ENCODE results near the gene CLMN.

CLMN gene

DNA sequence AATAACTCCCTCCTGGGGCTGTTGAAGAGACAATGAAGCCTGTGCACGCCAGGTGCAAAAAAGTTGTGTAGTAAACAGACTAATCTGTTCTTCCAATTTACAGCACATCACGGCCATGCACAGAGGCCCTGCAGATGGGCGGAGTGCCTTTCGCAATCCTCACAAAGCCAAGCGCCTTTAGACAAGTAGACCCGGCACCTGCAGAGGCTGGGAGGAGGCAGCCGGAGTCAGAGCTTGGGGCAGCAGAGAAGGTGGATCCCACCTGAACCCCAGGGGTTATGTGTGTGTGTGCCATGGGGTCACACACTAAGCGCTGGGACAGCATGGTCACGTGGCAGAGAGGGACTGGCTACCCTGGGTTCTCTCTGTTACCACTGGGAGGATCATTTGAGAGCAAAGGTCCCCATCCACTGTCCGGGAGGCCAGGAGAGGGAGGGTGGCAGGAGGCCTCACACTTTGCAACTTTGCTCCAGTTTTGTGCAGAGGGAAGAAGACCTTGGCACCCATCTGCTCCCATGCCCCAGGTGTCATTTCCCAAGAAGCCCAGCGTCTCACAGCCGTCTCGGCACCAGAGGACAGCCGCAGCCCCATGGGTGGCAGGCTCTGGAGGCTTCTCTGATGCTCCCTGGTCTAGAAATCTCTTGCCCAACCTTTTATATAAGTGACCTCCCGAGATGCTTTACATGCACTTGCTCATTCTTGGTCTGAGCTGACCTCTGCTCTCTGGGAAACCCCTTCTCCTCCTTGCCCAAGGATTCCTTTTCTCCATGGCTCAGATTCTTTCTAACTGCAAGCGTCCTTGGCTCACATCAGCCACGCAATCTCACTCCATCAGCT lies 82.4 kb downstream of the CLMN start:
- DNase-seq: no peak

DNA sequence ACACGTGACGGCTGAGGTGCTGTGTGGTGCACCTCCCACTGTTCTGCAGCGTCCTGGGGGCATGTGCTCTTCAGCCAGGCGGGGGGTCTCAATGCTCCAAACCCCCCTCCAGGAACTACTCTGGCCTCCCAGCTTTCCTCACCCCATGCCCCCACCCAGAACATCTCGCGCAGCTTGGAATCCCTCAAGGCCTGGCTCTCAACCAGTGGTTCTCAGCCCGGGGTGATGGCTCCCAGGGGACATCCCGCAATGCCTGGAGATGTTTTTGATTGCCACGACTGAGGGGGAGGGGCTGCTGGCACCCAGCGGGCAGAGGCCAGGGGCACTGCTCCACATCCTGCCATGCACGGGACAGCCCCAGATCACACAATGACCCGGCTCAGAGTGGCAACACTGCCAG lies 83.5 kb downstream of the CLMN start:
- DNase-seq: no peak

DNA sequence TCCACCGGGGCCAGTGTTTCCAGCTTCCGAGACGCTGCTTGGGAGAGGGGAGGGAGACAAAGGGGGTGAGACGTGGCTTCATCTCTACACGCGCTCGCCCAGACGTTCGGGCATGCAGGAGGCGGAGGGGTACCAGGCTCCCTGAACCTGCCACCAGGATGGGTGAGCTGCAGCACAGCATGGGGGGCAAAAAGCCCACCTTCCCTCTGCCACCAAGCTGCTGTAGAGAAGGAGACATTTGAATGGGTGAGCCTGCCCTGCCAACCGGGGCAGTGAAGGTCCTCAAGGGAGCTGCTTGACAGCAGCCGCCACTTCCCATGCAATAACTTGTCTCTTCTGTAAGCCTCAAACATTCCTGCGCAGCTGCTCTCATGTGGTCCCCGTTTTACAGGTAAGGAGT lies 83.9 kb downstream of the CLMN start:
- DNase-seq: no peak

DNA sequence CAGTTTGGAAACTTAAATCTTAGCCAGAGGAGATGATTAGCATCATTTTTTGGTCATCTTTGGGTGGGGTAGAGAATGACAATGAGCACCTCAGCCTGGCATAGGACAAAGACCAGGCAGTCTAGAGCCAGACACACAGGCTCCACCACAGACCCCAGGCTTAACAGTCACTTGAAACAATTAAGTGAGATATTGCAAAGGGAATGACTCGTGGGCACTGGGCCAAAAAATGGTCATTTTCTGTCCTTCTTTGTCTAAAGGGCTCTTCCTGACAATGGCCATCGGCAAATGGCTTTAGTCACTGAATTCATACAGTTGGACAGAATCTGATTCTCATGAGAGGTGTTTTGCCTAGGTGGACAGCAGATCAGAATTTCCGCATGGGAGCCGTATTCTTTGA lies 84.4 kb downstream of the CLMN start:
- no peak for DNase-seq

DNA sequence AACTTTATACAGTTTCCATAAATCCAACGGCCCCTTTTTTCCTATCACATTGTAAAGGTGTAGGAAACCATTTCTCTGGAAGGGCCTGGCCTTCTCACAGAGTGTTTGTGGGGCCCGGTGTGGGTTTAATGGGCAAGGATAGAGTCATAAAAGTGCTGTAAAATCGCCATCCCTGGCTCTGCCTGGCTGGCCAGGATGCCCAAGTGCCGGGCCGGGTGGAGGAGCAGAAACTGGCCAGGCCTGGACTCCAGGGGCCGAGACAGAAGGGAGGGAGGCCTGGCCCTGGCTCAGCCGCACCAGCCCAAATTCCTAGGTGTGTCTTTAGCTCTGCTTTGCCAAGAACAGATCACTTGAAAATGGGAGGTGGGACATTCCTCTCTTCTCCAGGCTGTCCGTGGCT lies 85.3 kb downstream of the CLMN start:
- no peak for DNase-seq

DNA sequence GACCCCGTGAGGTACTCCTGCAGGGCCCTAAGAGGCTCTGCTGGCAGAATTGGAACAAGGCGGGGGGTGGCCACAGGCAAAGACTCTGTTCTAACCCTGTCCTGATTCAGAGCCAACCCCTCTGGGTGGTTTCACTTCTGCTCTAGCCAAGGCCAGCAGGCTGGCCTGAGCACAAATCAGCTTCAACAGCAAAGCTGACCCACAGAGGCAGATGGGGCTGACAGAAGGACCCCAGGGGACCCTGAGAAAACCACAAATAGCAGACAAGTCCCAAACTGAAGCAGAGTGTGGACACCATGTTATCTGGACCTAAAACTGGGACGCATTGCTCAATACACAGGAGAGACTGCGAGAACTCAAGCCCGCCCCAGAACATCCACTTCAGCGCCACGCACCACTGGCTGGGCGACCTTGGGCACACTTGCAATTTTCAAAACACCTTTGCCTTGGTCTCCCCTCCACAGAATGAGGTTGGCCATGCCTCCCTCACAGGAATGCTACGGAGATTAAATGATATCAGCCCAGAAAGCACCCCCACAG lies 85.9 kb downstream of the CLMN start:
- DNase-seq: no peak

DNA sequence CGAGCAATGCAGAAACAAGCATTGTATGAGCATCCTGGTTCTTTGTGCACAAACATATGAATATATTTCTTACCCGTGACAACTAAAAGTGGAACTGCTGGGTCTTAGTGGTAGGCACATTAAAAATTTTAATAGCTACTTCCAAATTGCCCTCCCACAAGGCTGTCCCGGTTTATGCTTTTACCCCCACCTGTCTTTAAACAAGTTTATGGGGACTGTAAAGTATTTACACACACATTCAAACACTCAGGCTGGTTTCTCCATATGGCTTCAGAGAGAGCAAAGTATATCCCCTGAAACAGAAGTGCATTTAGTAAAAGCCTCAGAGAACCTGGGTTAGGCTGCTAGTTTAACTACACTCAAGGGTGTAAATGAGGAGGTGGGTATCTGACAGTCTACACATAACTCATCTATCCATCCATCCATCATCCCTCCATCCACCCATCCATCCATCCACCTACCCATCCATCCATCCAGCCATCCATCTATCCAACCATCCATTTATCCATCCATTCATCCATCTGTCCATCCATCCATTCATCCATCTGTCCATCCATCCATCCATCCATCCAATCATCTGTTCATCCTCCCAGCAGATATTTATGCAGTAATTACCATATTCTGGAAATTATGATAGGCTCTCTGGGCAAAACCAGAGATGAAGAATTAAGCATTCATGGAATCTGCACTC lies 86.7 kb downstream of the CLMN start:
- DNase-seq: no peak

DNA sequence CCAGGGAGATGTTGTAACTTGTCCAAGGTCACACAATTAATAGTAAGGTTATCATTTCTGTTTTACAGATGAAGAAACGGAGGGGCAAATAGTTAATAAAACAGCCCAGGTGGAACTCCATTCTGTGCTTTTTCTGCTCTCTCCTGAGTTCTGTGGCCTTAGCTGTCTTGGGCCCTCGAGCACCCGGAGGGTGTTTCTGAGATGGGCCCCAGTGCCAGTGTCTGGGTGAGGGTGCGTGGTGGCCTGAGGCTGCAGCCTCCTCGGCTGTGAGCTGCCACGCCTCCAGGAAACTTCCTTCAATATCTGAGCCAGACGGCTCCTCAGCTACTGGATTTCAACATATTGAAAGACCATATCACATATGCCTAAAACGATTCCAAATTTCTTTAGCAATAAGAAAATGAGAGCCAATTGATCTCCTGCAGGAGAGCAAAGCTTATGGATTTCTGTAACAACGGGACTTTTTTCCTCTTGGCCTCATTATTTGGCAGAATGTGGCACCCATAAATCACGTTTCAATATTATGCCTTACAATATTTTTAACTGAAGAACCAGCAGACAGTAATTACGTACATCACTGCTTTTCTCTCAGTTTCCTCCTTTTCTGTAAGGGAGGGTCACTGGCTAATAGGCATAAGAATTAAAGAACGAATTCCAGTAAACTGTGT lies 87.6 kb downstream of the CLMN start:
- no peak for DNase-seq

DNA sequence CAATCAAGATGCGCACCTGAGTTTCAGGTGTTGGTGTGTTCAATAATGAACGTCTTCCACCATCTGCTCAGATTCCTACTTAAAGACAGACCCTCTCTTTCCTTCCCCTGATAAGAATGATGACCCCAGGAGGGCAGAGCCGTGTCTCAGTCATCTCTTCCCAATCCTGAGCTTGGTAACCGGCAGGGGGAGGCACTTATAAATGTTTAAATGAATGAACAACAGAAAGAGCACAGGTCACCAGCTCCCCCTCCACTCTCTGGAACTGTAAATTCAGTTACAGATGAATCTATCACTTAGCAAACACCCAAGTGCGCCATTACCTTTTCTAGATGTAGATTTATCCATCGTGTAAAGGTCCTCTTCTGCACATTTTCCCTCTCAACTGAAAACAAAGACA lies 90.0 kb downstream of the CLMN start:
- DNase-seq: no peak

DNA sequence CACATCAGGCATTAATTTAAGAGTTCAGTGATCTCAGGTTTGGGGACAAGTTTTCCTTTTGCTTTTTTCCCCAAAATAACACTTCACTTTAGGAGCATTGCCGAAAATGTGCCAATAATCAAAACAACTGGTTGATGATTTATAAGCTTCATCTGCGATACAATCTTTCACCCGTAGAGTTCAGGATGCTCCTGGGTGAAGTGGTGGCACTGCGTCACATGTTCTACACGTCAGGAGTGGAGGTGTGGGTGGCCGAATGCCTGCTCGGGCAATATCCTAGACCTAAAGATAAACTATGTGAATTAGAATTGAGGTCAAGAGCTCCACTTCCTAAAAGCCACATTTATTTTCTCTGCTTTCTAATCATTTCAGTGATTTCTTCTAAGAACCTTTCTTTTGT lies 91.5 kb downstream of the CLMN start:
- no peak for DNase-seq

DNA sequence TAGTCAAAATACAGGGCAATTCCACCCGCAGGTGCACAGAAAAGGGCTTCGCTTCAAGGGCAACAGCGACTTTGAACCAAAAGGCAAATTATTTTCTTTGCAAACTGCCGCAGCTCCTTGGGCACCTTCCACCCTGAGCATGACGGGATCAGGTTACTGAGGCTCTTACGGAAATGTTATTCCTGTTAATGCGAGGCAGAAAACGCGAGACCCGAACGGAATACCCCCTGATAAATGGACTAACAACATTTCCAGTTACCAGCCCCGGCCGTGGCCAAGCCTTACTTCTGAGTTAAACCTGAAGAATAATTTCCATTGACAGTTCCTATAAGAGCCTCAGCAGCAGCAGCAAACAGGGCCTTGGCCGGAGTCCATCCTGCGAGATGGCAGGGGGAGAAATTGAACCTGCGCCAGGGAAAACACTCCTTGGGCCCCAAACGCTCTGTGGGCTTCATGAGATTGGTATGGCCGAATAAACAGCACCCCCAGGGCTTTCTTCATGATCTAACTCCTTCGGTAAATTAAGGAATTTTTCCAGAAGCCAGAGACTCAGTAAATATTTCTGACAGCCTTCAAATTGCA lies 92.3 kb downstream of the CLMN start:
- no peak for DNase-seq

DNA sequence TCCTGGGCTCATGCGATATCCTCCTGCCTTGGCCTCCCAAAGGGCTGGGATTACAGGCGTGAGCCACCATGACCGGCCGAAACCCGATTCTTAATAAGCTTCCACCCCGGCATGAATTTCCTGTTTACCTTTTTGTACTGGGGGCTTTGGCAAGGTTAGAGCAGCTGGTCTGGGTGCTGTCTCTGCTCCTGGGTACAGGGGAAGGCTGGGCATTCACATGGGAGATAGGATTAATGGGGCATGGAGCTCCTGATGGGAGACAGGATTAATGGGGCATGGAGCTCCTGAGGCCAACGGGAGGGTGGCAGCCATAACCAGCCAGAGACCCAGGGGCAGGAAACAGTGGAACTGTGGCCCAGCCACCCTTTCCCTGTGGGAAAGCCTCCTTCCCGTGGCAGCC lies 92.9 kb downstream of the CLMN start:
- DNase-seq: no peak

DNA sequence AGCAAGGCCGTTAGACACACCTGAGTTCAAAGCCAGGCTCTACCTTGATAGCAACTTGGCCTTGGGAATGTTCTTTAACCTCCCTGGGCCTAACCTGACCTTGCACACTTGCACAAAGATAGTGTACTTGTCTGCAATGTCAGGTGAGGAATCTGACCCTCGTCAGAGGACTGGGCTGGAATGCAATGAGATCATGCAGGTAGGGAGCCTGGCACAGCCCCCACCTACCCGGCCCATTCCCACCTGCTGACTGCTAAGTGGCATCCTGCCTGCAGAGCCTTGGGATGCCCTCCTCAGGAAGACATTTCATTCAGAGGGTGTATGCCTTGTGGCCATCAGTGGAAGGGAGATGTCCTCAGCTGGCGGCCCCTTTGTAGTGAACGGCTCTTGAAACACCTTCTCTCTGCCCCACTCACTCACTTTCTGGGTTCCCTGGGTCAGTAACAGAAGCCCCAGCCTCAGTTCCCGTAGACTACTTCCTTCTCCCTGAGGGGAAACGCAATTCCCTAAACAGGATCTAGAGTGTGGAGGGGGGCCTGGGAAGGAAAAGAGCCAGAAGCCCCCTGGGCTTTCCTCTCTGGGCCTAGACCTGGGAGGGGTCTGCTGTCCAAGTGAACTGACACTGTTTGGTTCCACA lies 94.3 kb downstream of the CLMN start:
- no peak for DNase-seq

DNA sequence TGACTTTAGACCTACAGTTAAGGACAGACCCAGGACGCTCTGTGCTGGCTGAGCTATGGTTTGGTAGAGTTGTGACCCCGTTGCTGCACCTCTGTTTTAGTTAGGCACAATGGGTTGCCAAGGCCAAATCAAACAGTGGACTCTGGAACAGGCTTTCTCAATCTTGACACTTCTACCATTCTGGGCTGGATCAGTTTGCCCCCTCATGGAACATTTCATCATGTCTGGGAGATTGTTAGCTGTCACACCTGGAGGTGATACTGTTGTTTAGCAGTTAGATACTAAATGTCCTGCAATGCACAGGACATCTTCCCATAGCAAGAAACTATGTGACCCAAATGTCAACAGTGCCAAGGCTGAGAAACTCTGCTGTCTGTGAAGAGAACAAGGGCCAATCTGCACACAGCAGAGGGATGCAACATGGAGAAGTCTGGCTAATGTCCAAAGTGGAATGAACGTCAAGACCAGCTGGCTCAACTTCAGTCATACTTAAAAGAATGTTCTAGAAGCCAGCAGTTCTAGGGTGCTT lies 96.8 kb downstream of the CLMN start:
- no peak for DNase-seq

DNA sequence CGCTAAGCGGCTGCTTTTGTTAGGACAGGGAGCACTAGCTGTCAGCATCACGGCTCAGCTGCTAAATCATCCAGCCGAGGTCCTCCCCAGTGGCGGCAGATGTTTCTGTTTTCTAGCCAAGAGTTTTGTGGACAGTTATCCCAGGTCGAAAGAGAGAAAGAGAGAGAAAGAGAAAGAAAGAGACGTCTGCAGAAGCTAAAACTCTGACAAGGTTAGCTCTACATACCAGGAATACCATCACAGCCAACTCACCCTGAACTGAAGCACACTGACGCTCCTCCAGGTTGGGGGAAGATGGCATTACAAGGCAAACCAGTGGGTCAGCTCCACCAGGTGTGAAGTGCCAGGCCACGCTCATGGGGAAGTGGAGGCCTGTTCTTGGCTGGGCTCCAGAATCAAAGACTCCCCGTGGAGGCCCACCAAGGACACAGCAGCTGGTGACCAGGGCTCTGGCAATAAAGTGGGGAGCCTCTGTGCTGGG lies 97.5 kb downstream of the CLMN start:
- no peak for DNase-seq

DNA sequence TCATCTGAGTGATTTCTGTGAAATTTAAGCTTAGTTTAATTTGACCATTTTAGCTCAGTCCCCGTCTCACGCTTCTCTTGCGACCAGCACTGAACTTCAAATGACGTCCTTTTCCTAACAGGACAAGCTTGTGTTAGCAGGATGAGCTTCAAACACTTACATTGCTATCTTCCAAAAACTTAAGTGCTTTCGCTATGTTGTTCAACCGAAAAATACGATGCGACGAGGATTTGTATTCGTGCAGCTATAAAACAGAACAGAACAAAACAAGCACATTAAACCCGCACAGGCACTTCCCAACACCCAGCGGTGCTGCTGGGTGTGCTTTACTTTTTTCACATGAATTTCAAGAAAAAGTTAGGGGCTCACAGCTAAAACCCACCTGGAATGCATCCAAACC lies 98.2 kb downstream of the CLMN start:
- DNase-seq: no peak

DNA sequence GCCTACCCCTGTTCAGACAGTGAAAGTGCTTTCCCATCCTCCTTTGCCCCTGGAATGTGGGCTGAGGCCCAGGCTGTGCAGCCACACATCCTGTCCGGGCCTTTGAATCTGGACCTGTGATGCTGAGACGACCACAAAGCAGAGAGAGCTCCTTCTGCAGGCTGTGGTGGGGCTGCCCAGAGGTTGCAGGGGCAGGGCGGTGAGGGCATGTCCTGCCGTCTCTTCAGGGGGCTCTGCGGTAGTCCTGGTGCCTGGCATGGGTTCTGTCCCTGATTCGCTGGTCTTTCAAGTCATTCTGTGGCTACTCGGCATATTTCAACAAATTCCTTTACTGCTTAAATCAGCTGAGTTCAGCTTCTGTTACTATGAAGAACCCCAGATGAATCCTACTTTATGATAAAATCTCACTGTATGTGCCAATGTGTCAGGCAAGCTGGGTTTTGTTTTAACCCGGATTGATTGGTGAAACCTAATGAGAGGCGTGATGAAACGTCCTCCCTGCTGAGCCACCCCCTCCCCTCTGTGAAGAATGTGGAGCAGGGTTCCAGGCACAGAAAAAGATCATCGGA lies 99.0 kb downstream of the CLMN start:
- DNase-seq: no peak

DNA sequence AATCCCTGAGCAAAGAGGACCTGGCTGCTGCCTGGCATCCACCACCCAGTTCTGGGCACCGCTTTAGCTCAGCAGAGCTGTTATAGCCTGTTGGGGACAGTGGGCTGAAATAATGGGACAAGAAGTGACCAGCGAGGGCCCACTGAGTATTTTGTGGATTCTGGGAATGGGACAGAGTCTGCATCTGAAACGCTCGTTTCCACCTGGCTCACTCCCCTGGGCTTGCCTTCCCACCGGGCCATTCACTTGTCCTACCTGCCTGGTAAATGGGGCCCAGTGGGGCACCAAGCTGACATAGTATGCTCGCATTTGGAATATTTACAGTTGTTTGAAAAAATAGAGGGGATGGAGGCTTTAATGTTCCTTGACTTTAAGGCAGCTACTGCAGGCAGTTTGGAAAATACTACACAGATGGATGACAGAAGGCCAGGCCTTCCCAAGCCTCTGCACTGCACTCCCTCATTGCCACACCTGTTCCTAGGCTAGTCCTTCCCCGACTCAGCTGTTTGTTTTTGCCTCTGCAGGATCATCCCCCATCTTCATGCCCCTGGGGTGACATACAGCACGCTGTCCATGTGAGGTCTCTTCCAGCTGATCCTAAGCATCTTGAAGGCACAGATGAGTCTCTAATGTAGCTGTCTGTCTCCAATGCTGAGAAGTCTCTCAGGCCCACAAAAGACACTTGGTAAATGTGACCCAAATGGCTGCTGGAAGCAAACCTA lies 101.1 kb downstream of the CLMN start:
- DNase-seq: no peak

DNA sequence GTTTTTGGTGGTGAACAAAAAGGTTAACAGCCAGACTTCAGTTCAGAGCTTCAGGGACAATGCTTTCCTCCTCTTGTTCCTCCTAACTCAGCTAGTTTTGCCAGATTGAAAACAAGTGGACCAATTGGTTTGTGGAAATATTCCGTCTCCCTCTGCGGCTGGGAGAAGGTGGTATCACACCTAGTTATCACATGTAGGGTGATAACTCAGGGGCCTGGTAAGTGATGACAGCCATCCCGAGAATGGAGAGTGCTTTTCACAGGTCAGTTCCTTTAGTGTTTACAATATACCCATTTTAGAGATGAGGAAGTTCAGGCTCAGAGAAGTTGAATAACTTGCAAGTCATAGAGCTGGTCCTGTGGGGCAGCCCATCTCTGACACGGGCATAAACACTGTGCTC lies 101.7 kb downstream of the CLMN start:
- no peak for DNase-seq

DNA sequence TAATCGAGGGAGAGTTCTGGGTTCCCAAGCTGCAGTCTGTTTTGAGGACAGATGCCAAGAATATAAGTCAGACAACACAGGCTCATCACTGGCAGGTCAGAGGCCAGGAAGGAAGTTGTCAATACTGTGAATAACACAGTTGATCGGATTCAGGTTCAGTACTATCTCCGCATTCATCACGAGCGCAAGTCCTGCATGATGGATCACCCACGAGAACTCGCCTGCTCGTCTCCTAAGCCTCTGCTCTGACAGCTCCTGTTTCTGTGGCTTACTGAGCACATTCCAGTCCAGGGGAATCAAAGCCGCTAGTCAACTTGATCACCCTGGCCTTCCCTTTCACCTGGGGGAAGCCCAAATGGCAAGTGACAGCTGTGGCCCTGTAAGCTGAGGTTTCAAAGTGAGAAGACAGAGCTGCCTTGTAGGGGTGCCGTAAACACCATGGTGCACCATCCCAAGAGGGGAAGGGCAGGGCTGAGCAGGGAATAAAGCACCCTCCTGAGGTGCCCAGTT lies 102.3 kb downstream of the CLMN start:
- DNase-seq: no peak

DNA sequence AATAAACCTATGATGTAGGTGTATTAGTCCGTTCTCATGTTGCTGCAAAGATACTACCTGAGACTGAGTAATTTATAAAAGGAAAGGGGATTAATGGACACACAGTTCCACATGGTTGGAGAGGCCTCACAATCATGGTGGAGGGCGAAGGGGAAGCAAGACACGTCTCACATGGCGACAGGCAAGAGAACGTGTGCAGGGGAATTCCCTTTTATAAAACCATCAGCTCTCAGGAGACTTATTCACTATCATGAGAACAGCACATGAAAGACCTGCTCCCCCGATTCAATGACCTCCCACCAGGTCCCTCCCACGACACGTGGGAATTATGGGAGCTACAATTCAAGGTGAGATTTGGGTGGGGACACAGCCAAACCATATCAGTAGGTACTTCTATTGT lies 103.7 kb downstream of the CLMN start:
- no peak for DNase-seq

Data from 8988T (cell line).